ENCODE measurements around the gene SELENOO.

DNA sequence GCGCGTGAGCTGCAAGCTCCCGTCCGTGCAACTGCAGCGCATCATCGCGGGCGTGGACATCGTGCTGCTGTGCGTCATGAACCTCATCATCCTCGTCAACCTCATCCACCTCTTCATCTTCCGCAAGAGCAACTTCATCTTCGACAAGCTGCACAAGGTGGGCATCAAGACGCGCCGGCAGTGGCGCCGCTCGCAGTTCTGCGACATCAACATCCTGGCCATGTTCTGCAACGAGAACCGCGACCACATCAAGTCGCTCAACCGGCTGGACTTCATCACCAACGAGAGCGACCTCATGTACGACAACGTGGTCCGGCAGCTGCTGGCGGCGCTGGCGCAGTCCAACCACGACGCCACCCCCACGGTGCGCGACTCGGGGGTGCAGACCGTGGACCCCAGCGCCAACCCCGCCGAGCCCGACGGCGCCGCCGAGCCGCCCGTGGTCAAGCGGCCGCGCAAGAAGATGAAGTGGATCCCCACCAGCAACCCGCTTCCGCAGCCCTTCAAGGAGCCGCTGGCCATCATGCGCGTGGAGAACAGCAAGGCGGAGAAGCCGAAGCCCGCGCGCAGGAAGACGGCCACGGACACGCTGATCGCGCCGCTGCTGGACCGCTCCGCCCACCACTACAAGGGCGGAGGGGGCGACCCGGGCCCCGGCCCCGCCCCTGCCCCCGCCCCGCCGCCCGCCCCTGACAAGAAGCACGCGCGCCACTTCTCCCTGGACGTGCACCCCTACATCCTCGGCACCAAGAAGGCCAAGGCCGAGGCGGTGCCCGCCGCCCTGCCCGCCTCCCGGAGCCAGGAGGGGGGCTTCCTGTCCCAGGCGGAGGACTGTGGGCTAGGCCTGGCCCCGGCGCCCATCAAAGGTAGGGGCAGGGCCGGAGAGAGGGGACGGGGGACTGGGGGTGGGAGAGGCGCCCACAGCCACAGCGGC is 23.0 kb upstream of the SELENOO start:
- no peak for TF ChIP-seq POLR2A (IDR thresholded peaks at IDR 0.05)
- TF ChIP-seq, protein P1, sequence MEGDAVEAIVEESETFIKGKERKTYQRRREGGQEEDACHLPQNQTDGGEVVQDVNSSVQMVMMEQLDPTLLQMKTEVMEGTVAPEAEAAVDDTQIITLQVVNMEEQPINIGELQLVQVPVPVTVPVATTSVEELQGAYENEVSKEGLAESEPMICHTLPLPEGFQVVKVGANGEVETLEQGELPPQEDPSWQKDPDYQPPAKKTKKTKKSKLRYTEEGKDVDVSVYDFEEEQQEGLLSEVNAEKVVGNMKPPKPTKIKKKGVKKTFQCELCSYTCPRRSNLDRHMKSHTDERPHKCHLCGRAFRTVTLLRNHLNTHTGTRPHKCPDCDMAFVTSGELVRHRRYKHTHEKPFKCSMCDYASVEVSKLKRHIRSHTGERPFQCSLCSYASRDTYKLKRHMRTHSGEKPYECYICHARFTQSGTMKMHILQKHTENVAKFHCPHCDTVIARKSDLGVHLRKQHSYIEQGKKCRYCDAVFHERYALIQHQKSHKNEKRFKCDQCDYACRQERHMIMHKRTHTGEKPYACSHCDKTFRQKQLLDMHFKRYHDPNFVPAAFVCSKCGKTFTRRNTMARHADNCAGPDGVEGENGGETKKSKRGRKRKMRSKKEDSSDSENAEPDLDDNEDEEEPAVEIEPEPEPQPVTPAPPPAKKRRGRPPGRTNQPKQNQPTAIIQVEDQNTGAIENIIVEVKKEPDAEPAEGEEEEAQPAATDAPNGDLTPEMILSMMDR (IDR thresholded peaks at IDR 0.05) = no peak
- no peak for TF ChIP-seq EP300 (IDR thresholded peaks at IDR 0.05)

All from ovary (tissue), 3 donors.